OCI-LY3 (cell line): ENCODE data around the gene TSHR.

ENCODE experiments used
- EZH2phosphoT487 ChIP-seq: fragments of 200-600 bp; shearing (Covaris generic); IDR thresholded peaks from 2 replicates; pipeline ENCODE4 v1.6.1; 2018; ENCODE audit warnings: antibody characterized with exemption, mixed run types, low read depth
- TF ChIP-seq, protein P1 (sequence below): fragments of 200-600, 300-600 bp; sonication (generic); IDR thresholded peaks from 2 replicates; pipeline ENCODE4 v1.5.1; 2014; ENCODE audit warnings: antibody characterized with exemption, low read length, low read depth

DNA sequence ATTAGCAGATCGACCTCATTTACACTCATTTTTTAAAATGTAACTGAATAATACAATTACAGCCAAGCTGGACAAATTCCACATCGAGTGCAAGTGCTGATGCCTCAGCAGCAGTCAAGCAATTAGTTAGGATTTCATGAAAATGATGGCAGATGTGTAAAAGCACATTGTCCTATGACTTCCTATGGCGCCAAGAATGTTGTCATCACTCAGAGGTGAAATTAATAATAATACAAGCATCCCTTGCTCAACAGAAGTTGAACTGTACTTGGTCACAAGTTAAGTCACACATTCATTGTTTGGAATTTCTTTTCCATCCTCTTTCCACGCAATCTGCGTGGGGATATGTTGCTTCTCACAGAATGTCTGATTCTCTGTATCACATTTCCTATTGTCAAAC lies 148.0 kb downstream of the TSHR start:
- TF ChIP-seq, protein P1, sequence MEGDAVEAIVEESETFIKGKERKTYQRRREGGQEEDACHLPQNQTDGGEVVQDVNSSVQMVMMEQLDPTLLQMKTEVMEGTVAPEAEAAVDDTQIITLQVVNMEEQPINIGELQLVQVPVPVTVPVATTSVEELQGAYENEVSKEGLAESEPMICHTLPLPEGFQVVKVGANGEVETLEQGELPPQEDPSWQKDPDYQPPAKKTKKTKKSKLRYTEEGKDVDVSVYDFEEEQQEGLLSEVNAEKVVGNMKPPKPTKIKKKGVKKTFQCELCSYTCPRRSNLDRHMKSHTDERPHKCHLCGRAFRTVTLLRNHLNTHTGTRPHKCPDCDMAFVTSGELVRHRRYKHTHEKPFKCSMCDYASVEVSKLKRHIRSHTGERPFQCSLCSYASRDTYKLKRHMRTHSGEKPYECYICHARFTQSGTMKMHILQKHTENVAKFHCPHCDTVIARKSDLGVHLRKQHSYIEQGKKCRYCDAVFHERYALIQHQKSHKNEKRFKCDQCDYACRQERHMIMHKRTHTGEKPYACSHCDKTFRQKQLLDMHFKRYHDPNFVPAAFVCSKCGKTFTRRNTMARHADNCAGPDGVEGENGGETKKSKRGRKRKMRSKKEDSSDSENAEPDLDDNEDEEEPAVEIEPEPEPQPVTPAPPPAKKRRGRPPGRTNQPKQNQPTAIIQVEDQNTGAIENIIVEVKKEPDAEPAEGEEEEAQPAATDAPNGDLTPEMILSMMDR = no peak
- TF ChIP-seq EZH2phosphoT487 = no peak
